Panc1 (cell line): ENCODE measurements around the gene IFT122. TPM values are rescaled to one million over a fixed set of nuclear protein-coding genes. Genes with fewer than 3 reads are reported as not detected.
A peak's percentile ranks its signal among the peaks of the same experiment; 100 is the strongest.

Experiments used
- ATAC-seq: fragments of 200-7000 bp; cut with Tn5 transposase; 2 replicates; pipeline ENCODE4 v1.9.1; 2020; ENCODE audit warnings: mild to moderate bottlenecking, moderate library complexity
- BruUV-seq: library from RNA; stranded (reverse); fragments of 400-500 nt; replicated peaks from 2 replicates; lab custom pipeline; 2021; lab: Mats Ljungman, UMichigan
- CTCF ChIA-PET: fragments of 300-600 bp; sonication (Branson Sonifier 250); formaldehyde crosslinking; loops from one replicate; lab custom pipeline; 2022; ENCODE audit warnings: antibody characterized with exemption; lab: Charles Lee
- POLR2A ChIA-PET: fragments of 300-600 bp; sonication (Branson Sonifier 250); formaldehyde crosslinking; loops from one replicate; lab custom pipeline; 2022; ENCODE audit warnings: antibody characterized with exemption; lab: Charles Lee
- DNase-seq: peaks from one replicate; pipeline ENCODE4 v3.0.0-alpha.2; 2010; ENCODE audit warnings: low read depth, low spot score
- H3K27ac ChIP-seq: 2 replicates; pipeline ENCODE4 v1.5.1; 2011; ENCODE audit warnings: mild to moderate bottlenecking, low read length, inconsistent platforms
- H3K27me3 ChIP-seq: fragments of 200-500 bp; sonication (Bioruptor generic); 2 replicates; pipeline ENCODE4 v1.6.0; 2014; ENCODE audit warnings: low read length, inconsistent platforms; ENCODE audit not compliant: control insufficient read depth, insufficient read depth
- H3K36me3 ChIP-seq: fragments of 200-500 bp; sonication (Bioruptor generic); 2 replicates; pipeline ENCODE4 v1.5.1; 2014; ENCODE audit warnings: inconsistent platforms, mild to moderate bottlenecking, low read length, moderate library complexity; ENCODE audit not compliant: control insufficient read depth, insufficient read depth
- H3K4me1 ChIP-seq: 2 replicates; pipeline ENCODE4 v1.5.1; 2011; ENCODE audit warnings: inconsistent platforms, mild to moderate bottlenecking, low read length, moderate library complexity; ENCODE audit not compliant: control insufficient read depth, insufficient read depth
- H3K4me3 ChIP-seq, 2 experiments: 2 replicates each; pipeline ENCODE4 v1.5.1; 2011 to 2012; ENCODE audit warnings: low read depth in 2 of 2, low read length in 2 of 2, mild to moderate bottlenecking in 2 of 2, inconsistent platforms in 1 of 2, moderate library complexity in 1 of 2
- H3K9me3 ChIP-seq: fragments of 200-500 bp; sonication (Bioruptor generic); 2 replicates; pipeline ENCODE4 v1.5.1; 2014; ENCODE audit warnings: low read depth, mild to moderate bottlenecking, inconsistent platforms, low read length, moderate library complexity; ENCODE audit not compliant: control insufficient read depth, insufficient read depth
- CTCF ChIP-seq: fragments of 450-650 bp; IDR thresholded peaks from 2 replicates; pipeline ENCODE4 v1.5.1; 2017; ENCODE audit warnings: mild to moderate bottlenecking
- POLR2AphosphoS5 ChIP-seq: IDR thresholded peaks from 2 replicates; pipeline ENCODE4 v1.6.1; 2012; ENCODE audit warnings: mild to moderate bottlenecking, low read depth, low read length, moderate library complexity
- REST ChIP-seq, 2 experiments: IDR thresholded peaks; 2 replicates each; pipeline ENCODE4 v1.6.1; 2011 to 2012; ENCODE audit warnings: low read depth in 2 of 2, control low read depth in 1 of 2, low read length in 1 of 2, mild to moderate bottlenecking in 1 of 2, moderate library complexity in 1 of 2; ENCODE audit not compliant: insufficient read depth in 1 of 2
- SIN3A ChIP-seq: IDR thresholded peaks from 2 replicates; pipeline ENCODE4 v1.6.1; 2012; ENCODE audit warnings: low read depth, mild to moderate bottlenecking, low read length, moderate library complexity, borderline replicate concordance; ENCODE audit not compliant: insufficient read depth
- TCF7L2 ChIP-seq: IDR thresholded peaks from 2 replicates; pipeline ENCODE4 v1.6.1; 2011; ENCODE audit warnings: mild to moderate bottlenecking, low read depth, low read length, inconsistent platforms
- in situ Hi-C: cut with HindIII; loops from 2 replicates; pipeline ENCODE4 v1.10.0; 2016; ENCODE audit warnings: low sequenced_read_pairs, low pct_unique_long_range_greater_than_20kb
- intact Hi-C: fragments of 100-400 bp; cut with micrococcal nuclease; formaldehyde crosslinking; loops from one replicate; pipeline ENCODE4 v1.10.0; 2022; ENCODE audit not compliant: unreplicated experiment
- total RNA-seq: library from RNA; stranded (reverse); gene quantifications from one replicate; pipeline ENCODE4 v1.2.1, GENCODE V29; 2021; ENCODE audit not compliant: unreplicated experiment

IFT122 gene
- total RNA-seq, 1 experiment from 2014 or later, result 52.4 TPM

- in situ Hi-C loops, result no loop called here
- TF ChIP-seq REST (IDR thresholded peaks at IDR 0.05; ENCODE audit: insufficient read depth in 1 of 2, low read depth in 2 of 2, low read length in 1 of 2) (no peak), SIN3A (no peak), POLR2AphosphoS5 (no peak), TCF7L2 (no peak), CTCF (no peak)
Measured at GRCh38 chr3:129421236-129421883, 18.7 kb upstream of the IFT122 start.

GRCh38 chr3:129421988-129422745 is 17.9 kb upstream of the IFT122 start:
- DNase-seq, result no peak
- in situ Hi-C loops, result no loop called here
- no peak for TF ChIP-seq TCF7L2
- no peak for TF ChIP-seq REST (IDR thresholded peaks at IDR 0.05; ENCODE audit: insufficient read depth in 1 of 2, low read depth in 2 of 2, low read length in 1 of 2)
- no peak for TF ChIP-seq SIN3A

More at GRCh38 chr3:129421236-129421883, 18.7 kb upstream of the IFT122 start:
- POLR2A ChIA-PET, result interaction anchor here (0.9 kb wide), 1 partner anchor 22 kb away, joined by 9 read pairs; no protein-coding TSS in a partner anchor
- ATAC-seq, result no peak
- no peak for DNase-seq
- intact Hi-C loops, result no loop called here
- Histone ChIP-seq H3K27ac (no peak overlapping the region), H3K27me3 (no peaks in the 10 kb centered on the region), H3K9me3 (no peaks in the 10 kb centered on the region), H3K4me3 (no peak overlapping the region), H3K4me1 (no peaks in the 10 kb centered on the region), H3K36me3 (no peaks in the 10 kb centered on the region)
- no TSS peak for BruUV-seq
- CTCF ChIA-PET, result no interaction called here

More at GRCh38 chr3:129421988-129422745, 17.9 kb upstream of the IFT122 start:
- Histone ChIP-seq H3K4me3 (no peak overlapping the region), H3K36me3 (no peaks in the 10 kb centered on the region), H3K27me3 (no peaks in the 10 kb centered on the region), H3K9me3 (no peaks in the 10 kb centered on the region), H3K4me1 (no peaks in the 10 kb centered on the region), H3K27ac (no peak overlapping the region)
- intact Hi-C loops, result no loop called here
- ChIA-PET CTCF (interaction anchor here (0.9 kb wide), 1 partner anchor 39 kb away, joined by 4 read pairs; no protein-coding TSS in a partner anchor), POLR2A (no interaction called here)
- ATAC-seq, result peak; percentile 51; the same call in 1 of the 2 replicates
- BruUV-seq, result no TSS peak
